ENCODE data around the gene PDE4D. TPM values are rescaled to one million over a fixed set of nuclear protein-coding genes. Genes with fewer than 3 reads are reported as not detected.
"Not testable (repeated sequence)": the region's sequence is repeated elsewhere in the genome, so short reads cannot be mapped to it uniquely, and the experiment has no call there.

The PDE4D gene
- total RNA-seq, 1 donor from 2014 or later = 47.7 TPM

- H3K4me1 Mint-ChIP-seq; H3K9me3 Mint-ChIP-seq; H3K27ac Mint-ChIP-seq; DNase-seq; intact Hi-C loops (cut with micrococcal nuclease); H3K36me3 Mint-ChIP-seq (ENCODE audit: low read depth); H3K4me3 Mint-ChIP-seq; H3K27me3 Mint-ChIP-seq: not testable (repeated sequence)
Observed at GRCh38 chr5:59408997-59409396, 484.5 kb downstream of the PDE4D start.

GRCh38 chr5:59407967-59408366, 485.6 kb downstream of the PDE4D start:
- no peaks in the 10 kb centered on the region for H3K36me3 Mint-ChIP-seq (ENCODE audit: low read depth)
- no peaks in the 10 kb centered on the region for H3K4me1 Mint-ChIP-seq
- no peak overlapping the region for H3K27ac Mint-ChIP-seq
- H3K4me3 Mint-ChIP-seq = no peak overlapping the region
- intact Hi-C loops (cut with micrococcal nuclease) = no loop called here
- H3K27me3 Mint-ChIP-seq = no peaks in the 10 kb centered on the region
- H3K9me3 Mint-ChIP-seq = no peaks in the 10 kb centered on the region
- no peak for DNase-seq

GRCh38 chr5:59401637-59402036, 491.9 kb downstream of the PDE4D start:
- DNase-seq = no peak
- Mint-ChIP-seq H3K27me3 (peaks cover 3% of the 10 kb centered on the region), H3K9me3 (no peaks in the 10 kb centered on the region), H3K4me3 (no peak overlapping the region), H3K4me1 (no peaks in the 10 kb centered on the region), H3K27ac (no peak overlapping the region), H3K36me3 (ENCODE audit: low read depth) (no peaks in the 10 kb centered on the region)
- intact Hi-C loops (cut with micrococcal nuclease) = no loop called here

GRCh38 chr5:59394956-59395355, 498.6 kb downstream of the PDE4D start:
- H3K36me3 Mint-ChIP-seq (ENCODE audit: low read depth); H3K27me3 Mint-ChIP-seq; intact Hi-C loops (cut with micrococcal nuclease); H3K4me1 Mint-ChIP-seq; H3K9me3 Mint-ChIP-seq; H3K4me3 Mint-ChIP-seq; DNase-seq; H3K27ac Mint-ChIP-seq: not testable (repeated sequence)

- Mint-ChIP-seq H3K36me3 (ENCODE audit: low read depth) (no peaks in the 10 kb centered on the region), H3K4me1 (no peaks in the 10 kb centered on the region), H3K27me3 (peaks cover 9% of the 10 kb centered on the region), H3K4me3 (no peak overlapping the region), H3K9me3 (no peaks in the 10 kb centered on the region), H3K27ac (no peak overlapping the region)
- intact Hi-C loops (cut with micrococcal nuclease) = no loop called here
- no peak for DNase-seq
Observed at GRCh38 chr5:59393585-59394420, 499.7 kb downstream of the PDE4D start.

GRCh38 chr5:59391576-59391975, 501.9 kb downstream of the PDE4D start:
- no peaks in the 10 kb centered on the region for H3K36me3 Mint-ChIP-seq (ENCODE audit: low read depth)
- intact Hi-C loops (cut with micrococcal nuclease) = loop anchor here (2.0 kb wide), 2 partner anchors 105 to 281 kb away; no protein-coding TSS in a partner anchor
- no peak for DNase-seq
- H3K4me1 Mint-ChIP-seq = no peaks in the 10 kb centered on the region
- H3K9me3 Mint-ChIP-seq = no peaks in the 10 kb centered on the region
- no peak overlapping the region for H3K4me3 Mint-ChIP-seq
- no peak overlapping the region for H3K27ac Mint-ChIP-seq
- peaks cover 14% of the 10 kb centered on the region for H3K27me3 Mint-ChIP-seq

- no peaks in the 10 kb centered on the region for H3K36me3 Mint-ChIP-seq (ENCODE audit: low read depth)
- peaks cover 16% of the 10 kb centered on the region for H3K27me3 Mint-ChIP-seq
- H3K4me1 Mint-ChIP-seq = no peaks in the 10 kb centered on the region
- H3K9me3 Mint-ChIP-seq = no peaks in the 10 kb centered on the region
- no peak overlapping the region for H3K27ac Mint-ChIP-seq
- intact Hi-C loops (cut with micrococcal nuclease) = loop anchor here (2.0 kb wide), 2 partner anchors 106 to 282 kb away; no protein-coding TSS in a partner anchor
- H3K4me3 Mint-ChIP-seq = no peak overlapping the region
- DNase-seq = no peak
Observed at GRCh38 chr5:59390989-59391388, 502.5 kb downstream of the PDE4D start.

GRCh38 chr5:59390074-59390659, 503.4 kb downstream of the PDE4D start:
- H3K9me3 Mint-ChIP-seq = no peaks in the 10 kb centered on the region
- H3K27me3 Mint-ChIP-seq = peaks cover 16% of the 10 kb centered on the region
- no peak overlapping the region for H3K4me3 Mint-ChIP-seq
- intact Hi-C loops (cut with micrococcal nuclease) = loop anchor here (2.0 kb wide), 2 partner anchors 107 to 283 kb away; no protein-coding TSS in a partner anchor
- no peaks in the 10 kb centered on the region for H3K4me1 Mint-ChIP-seq
- peak; percentile 65 for DNase-seq
- no peaks in the 10 kb centered on the region for H3K36me3 Mint-ChIP-seq (ENCODE audit: low read depth)
- no peak overlapping the region for H3K27ac Mint-ChIP-seq

- Mint-ChIP-seq H3K4me3 (no peak overlapping the region), H3K36me3 (ENCODE audit: low read depth) (no peaks in the 10 kb centered on the region)
- intact Hi-C loops (cut with micrococcal nuclease) = no loop called here
Observed at GRCh38 chr5:59387127-59387526, 506.4 kb downstream of the PDE4D start.

GRCh38 chr5:59385700-59386099, 507.8 kb downstream of the PDE4D start:
- intact Hi-C loops (cut with micrococcal nuclease) = no loop called here

More at GRCh38 chr5:59387127-59387526, 506.4 kb downstream of the PDE4D start:
- Mint-ChIP-seq H3K27me3 (peaks cover 12% of the 10 kb centered on the region), H3K9me3 (no peaks in the 10 kb centered on the region), H3K27ac (no peak overlapping the region), H3K4me1 (no peaks in the 10 kb centered on the region)
- DNase-seq = no peak

GRCh38 chr5:59380350-59380951, 513.1 kb downstream of the PDE4D start:
- H3K36me3 Mint-ChIP-seq (ENCODE audit: low read depth) = no peaks in the 10 kb centered on the region
- H3K4me1 Mint-ChIP-seq = peaks cover 5% of the 10 kb centered on the region
- no peak overlapping the region for H3K4me3 Mint-ChIP-seq
- no peak overlapping the region for H3K27ac Mint-ChIP-seq
- intact Hi-C loops (cut with micrococcal nuclease) = loop anchor here (1.0 to 5.0 kb wide), 4 partner anchors 102 to 509 kb away; no protein-coding TSS in a partner anchor
- H3K27me3 Mint-ChIP-seq = peaks cover 16% of the 10 kb centered on the region
- H3K9me3 Mint-ChIP-seq = no peaks in the 10 kb centered on the region
- peak; percentile 70 for DNase-seq

More at GRCh38 chr5:59385700-59386099, 507.8 kb downstream of the PDE4D start:
- Mint-ChIP-seq H3K4me1 (no peaks in the 10 kb centered on the region), H3K36me3 (ENCODE audit: low read depth) (no peaks in the 10 kb centered on the region), H3K27ac (no peak overlapping the region), H3K4me3 (no peak overlapping the region), H3K27me3 (peaks cover 15% of the 10 kb centered on the region), H3K9me3 (no peaks in the 10 kb centered on the region)
- no peak for DNase-seq

GRCh38 chr5:59374036-59374435, 519.5 kb downstream of the PDE4D start:
- H3K27me3 Mint-ChIP-seq = peaks cover 48% of the 10 kb centered on the region
- H3K4me1 Mint-ChIP-seq; H3K4me3 Mint-ChIP-seq; DNase-seq; H3K36me3 Mint-ChIP-seq (ENCODE audit: low read depth); intact Hi-C loops (cut with micrococcal nuclease); H3K9me3 Mint-ChIP-seq; H3K27ac Mint-ChIP-seq: not testable (repeated sequence)

- H3K36me3 Mint-ChIP-seq (ENCODE audit: low read depth) = no peaks in the 10 kb centered on the region
- peaks cover 52% of the 10 kb centered on the region for H3K27me3 Mint-ChIP-seq
- intact Hi-C loops (cut with micrococcal nuclease) = no loop called here
- DNase-seq = no peak
- no peak overlapping the region for H3K4me3 Mint-ChIP-seq
- H3K4me1 Mint-ChIP-seq = no peaks in the 10 kb centered on the region
- peaks cover 9% of the 10 kb centered on the region for H3K9me3 Mint-ChIP-seq
- no peak overlapping the region for H3K27ac Mint-ChIP-seq
Observed at GRCh38 chr5:59371525-59372127, 521.9 kb downstream of the PDE4D start.

Data from activated CD4-positive, alpha-beta T cell treated with anti-CD3 and anti-CD28 coated beads, Interleukin-2, amount 10 ng/mL, durations not matched to agents 24 days and 14 days (primary cell).